C4-2B (cell line): Measurements from ENCODE around the gene METTL25B.

Experiments used
- H3K27ac ChIP-seq: fragments of 450-650 bp; 2 replicates; pipeline ENCODE4 v1.5.1; 2017
- ZFX ChIP-seq: fragments of 450-650 bp; IDR thresholded peaks from 2 replicates; pipeline ENCODE4 v1.6.1; 2017
- TF ChIP-seq, protein P1 (sequence below): fragments of 450-650 bp; conservative IDR thresholded peaks from 2 replicates; pipeline ENCODE4 v1.5.1; 2017; ENCODE audit warnings: mild to moderate bottlenecking

Gene METTL25B

DNA sequence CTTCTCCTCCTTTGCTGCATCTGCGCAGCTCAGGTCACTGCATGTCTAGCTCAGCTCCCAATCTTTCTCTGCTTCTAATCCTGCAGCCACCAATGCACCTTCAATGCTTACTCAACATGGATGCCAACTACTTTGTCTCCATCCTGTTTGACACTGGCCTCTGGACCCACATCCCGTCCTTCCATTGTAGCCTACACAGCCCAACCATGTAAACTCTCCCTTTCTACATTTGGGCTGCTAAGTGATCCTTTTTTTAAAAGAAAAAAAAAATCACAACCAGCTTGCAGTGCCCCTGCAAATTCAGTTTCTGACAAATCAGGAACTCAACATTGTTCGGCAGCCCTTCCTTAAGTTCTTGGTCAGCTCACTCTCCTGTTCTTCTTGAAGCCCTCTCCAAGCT lies 13.4 kb upstream of the METTL25B start:
- TF ChIP-seq, protein P1, sequence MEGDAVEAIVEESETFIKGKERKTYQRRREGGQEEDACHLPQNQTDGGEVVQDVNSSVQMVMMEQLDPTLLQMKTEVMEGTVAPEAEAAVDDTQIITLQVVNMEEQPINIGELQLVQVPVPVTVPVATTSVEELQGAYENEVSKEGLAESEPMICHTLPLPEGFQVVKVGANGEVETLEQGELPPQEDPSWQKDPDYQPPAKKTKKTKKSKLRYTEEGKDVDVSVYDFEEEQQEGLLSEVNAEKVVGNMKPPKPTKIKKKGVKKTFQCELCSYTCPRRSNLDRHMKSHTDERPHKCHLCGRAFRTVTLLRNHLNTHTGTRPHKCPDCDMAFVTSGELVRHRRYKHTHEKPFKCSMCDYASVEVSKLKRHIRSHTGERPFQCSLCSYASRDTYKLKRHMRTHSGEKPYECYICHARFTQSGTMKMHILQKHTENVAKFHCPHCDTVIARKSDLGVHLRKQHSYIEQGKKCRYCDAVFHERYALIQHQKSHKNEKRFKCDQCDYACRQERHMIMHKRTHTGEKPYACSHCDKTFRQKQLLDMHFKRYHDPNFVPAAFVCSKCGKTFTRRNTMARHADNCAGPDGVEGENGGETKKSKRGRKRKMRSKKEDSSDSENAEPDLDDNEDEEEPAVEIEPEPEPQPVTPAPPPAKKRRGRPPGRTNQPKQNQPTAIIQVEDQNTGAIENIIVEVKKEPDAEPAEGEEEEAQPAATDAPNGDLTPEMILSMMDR = no peak
- TF ChIP-seq ZFX = no peak
- H3K27ac ChIP-seq = no peak overlapping the region

DNA sequence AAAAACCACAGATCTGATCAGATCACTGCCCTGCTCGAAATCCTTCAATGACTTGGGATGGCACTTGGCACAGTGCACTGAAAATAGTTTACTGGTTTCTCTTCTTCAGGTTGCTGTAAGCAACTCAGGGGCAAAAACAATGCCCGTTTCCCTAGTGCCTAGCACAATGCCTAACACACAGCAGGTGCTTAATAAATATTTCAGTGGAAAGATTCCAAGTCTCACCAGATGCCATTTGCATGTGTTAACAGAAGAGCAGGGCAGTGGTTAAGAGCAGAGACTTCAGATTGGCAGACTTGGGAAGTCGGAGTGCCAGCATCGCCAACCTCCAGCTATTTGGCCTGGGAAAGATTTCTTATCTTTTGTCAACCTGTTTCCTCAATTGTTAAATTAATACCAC lies 10.9 kb upstream of the METTL25B start:
- no peak overlapping the region for H3K27ac ChIP-seq
- TF ChIP-seq, protein P1 = no peak
- no peak for TF ChIP-seq ZFX

DNA sequence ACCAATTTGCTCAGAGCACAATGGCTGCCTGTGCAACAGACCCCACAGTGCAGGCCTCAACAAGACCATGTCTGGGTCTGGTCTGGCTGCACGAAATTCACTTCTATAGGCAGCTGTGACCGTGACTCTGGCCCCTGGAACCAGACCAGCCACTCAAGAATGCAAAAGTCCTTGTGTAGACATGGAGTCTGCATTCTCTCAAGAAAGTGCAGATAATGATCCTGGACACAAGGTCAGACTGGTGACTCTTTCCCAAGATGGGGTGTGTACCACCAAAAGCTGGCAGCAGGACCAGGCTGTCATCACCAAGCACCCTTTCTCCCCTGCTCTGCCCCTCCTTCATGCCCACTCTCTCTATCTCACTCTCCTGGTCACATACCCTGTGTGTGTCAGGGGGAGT lies 7.1 kb upstream of the METTL25B start:
- no peak overlapping the region for H3K27ac ChIP-seq
- TF ChIP-seq ZFX = no peak
- TF ChIP-seq, protein P1 = no peak

DNA sequence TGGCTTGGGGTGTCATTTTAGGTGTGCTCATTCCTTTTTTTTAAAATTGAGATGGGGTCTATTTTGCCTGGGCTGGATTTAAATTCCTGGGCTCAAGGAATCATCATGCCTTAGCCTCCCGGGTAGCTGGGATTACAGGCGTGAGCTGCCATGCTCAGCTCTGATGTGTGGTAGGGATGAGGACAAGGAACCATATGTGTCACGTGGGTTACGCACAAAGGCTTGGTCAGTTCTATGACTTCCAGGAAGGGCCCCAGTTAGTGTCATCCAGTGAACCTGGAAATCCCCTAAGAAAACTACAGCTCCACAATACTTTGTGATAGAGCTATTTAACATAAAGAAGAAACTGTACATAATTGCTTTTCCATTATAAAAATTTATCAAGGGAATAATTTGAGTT lies 6.7 kb upstream of the METTL25B start:
- no peak overlapping the region for H3K27ac ChIP-seq
- TF ChIP-seq ZFX = no peak
- TF ChIP-seq, protein P1 = no peak

DNA sequence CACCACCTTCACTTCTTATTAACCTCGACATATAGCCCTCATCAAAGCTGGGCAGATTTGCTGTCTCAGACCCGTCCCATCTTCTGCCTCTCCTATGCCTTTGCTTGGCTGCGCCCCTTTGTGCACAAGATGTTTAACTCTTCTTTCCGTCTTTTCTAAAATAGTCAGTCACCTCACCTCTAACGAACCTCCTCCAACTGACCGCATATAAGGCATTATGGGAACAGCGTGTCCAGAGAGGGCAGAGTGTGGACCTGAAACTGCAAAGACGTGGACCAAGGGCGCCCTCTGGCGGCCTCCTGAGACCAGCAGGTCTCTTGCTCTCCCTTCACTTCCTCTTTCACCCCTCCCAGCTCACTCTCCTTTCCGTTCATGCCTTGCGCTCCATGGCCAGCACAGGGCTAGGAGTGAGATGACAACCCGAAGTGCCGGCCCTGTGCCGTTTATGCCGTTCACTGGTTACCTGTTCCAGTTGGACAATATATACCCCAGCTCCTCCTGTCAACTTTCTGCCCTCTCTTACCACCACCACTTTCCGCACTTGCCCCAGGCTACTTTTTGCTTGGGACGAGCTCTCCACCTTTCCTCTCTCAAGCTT lies 2.5 kb upstream of the METTL25B start:
- TF ChIP-seq ZFX = no peak
- TF ChIP-seq, protein P1 = peak; percentile 94
- H3K27ac ChIP-seq = peak overlapping the region; percentile 97

DNA sequence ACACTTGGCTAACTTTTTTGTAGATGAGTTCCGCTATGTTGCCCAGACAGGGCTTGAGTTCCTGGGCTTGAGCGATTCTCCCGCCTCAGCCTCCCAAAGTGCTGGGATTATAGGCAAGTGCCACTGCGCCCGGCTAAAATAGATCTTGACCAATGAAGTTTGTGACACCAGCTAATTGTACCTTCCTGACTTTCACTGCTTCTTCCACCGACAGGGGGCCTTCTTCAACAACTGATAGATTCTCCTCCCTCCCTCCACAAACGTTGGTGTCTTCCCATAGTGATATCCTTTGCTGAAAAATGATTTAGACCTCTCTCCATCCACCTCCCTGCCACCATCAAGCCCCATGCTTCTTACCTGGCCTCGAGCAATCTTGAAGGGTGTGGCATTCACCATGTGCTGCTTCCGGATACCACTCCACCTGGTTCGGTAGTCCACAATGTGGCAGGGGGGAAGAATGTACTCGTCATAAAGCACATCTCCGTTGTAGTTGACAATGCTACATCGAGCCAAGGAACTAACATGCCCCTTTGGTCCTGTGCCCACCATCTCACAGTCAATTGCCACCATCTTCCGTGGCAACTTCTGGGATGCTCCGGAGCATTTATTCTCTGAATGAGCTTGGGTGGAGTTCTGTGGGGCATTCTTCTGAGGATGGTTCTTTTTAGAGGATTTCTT lies 1.6 kb upstream of the METTL25B start:
- peak overlapping the region; percentile 97 for H3K27ac ChIP-seq
- TF ChIP-seq, protein P1 = peak; percentile 31
- TF ChIP-seq ZFX = no peak

DNA sequence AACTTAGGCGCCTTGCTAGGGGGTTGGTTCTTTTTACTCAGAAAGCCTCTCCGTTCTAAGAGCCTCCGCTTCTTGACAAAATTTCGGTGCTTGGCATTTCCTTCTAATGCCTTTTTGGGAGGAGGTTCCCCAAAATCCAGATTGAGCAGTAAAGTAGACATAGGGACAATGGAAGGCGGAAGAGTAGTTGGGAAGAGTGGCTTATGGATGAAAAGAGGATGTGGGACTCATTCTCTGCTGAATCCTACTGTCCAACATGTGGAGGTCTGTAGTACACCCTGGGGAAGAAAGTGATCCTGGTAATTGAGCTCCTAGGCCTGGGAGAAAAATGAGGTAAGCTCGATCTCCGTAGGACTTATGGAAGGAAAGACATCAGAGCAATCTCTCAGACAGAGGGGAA lies 777 bp upstream of the METTL25B start:
- peak overlapping the region; percentile 97 for H3K27ac ChIP-seq
- no peak for TF ChIP-seq ZFX
- TF ChIP-seq, protein P1 = no peak
